Endothelial cell of umbilical vein (primary cell): ENCODE measurements around the gene LY9. TPM values are rescaled to one million over a fixed set of nuclear protein-coding genes. Genes with fewer than 3 reads are reported as not detected.

Source experiments
- BruUV-seq: library from RNA; stranded (reverse); fragments of 400-500 nt; replicated peaks from 2 replicates; lab custom pipeline; 2021; lab: Mats Ljungman, UMichigan
- CTCF ChIA-PET: fragments of 300-600, 350-600 bp; sonication (Branson Sonifier 250); formaldehyde crosslinking; loops from one replicate; lab custom pipeline; 2021; ENCODE audit warnings: antibody characterized with exemption, inconsistent platforms; lab: Charles Lee
- POLR2A ChIA-PET: fragments of 300-600, 350-600 bp; sonication (Branson Sonifier 250); formaldehyde crosslinking; loops from one replicate; lab custom pipeline; 2021; ENCODE audit warnings: antibody characterized with exemption, inconsistent platforms; lab: Charles Lee
- DNase-seq: peaks from one replicate; pipeline ENCODE4 v3.0.0-alpha.2; 2011; ENCODE audit warnings: low read depth, low spot score
- FAIRE-seq: peaks from 2 replicates; lab custom pipeline; 2011; peaks lifted over from hg19 to GRCh38; lab: Jason Lieb, UNC
- H2AFZ ChIP-seq: 2 replicates; pipeline ENCODE4 v1.6.0; 2012; ENCODE audit warnings: low read depth, low read length, control low read depth, inconsistent platforms
- H3K27ac ChIP-seq: 2 replicates; pipeline ENCODE4 v1.5.1; 2011; ENCODE audit warnings: low read depth, mild to moderate bottlenecking, control low read depth, low read length, moderate library complexity; ENCODE audit not compliant: insufficient read depth
- H3K27me3 ChIP-seq, 2 experiments: 2 replicates each; pipeline versions ENCODE4 v1.6.0 to v1.6.1; 2011; ENCODE audit warnings: low read length in 2 of 2, mixed read lengths in 1 of 2; ENCODE audit not compliant: control insufficient read depth in 2 of 2, insufficient read depth in 2 of 2
- H3K36me3 ChIP-seq, 2 experiments: 2 replicates in 1 of 2; 3 replicates in 1 of 2; pipeline ENCODE4 v1.5.1; 2011; ENCODE audit warnings: low read length in 2 of 2, mild to moderate bottlenecking in 1 of 2, moderate library complexity in 1 of 2; ENCODE audit not compliant: control insufficient read depth in 2 of 2, insufficient read depth in 2 of 2; ENCODE audit errors: extremely low read depth in 1 of 2
- H3K4me1 ChIP-seq: 3 replicates; pipeline ENCODE4 v1.5.1; 2011; ENCODE audit warnings: mild to moderate bottlenecking, low read length; ENCODE audit not compliant: control insufficient read depth, insufficient read depth; ENCODE audit errors: extremely low read depth
- H3K4me2 ChIP-seq: 2 replicates; pipeline ENCODE4 v1.6.1; 2011; ENCODE audit warnings: low read length, control low read depth, mixed read lengths; ENCODE audit not compliant: insufficient read depth
- H3K4me3 ChIP-seq, 3 experiments: fragments of 200-600 bp in 1 of 3; sonication (generic), shearing (Covaris generic) in 1 of 3; replicated peaks in 1 of 3; 2 replicates each; pipeline ENCODE4 v1.5.1; 2011 to 2016; ENCODE audit warnings: control low read depth in 3 of 3, low read length in 3 of 3, mild to moderate bottlenecking in 2 of 3, inconsistent platforms in 1 of 3, low read depth in 1 of 3, moderate library complexity in 1 of 3; ENCODE audit not compliant: insufficient read depth in 1 of 3
- H3K79me2 ChIP-seq: 2 replicates; pipeline ENCODE4 v1.6.0; 2012; ENCODE audit warnings: low read length, inconsistent platforms; ENCODE audit not compliant: control insufficient read depth, insufficient read depth
- H3K9ac ChIP-seq: replicated peaks from 2 replicates; pipeline ENCODE3; 2011; ENCODE audit warnings: low read length, control low read depth; ENCODE audit not compliant: insufficient read depth; ENCODE audit errors: extremely low read depth
- H3K9me1 ChIP-seq: replicated peaks from 3 replicates; pipeline ENCODE4 v1.6.0; 2011; ENCODE audit warnings: mild to moderate bottlenecking, low read length; ENCODE audit not compliant: control insufficient read depth, insufficient read depth; ENCODE audit errors: extremely low read depth
- H3K9me3 ChIP-seq: replicated peaks from 2 replicates; pipeline ENCODE4 v1.5.1; 2012; ENCODE audit warnings: low read length, inconsistent platforms; ENCODE audit not compliant: control insufficient read depth, insufficient read depth
- H4K20me1 ChIP-seq: replicated peaks from 2 replicates; pipeline ENCODE3; 2011; ENCODE audit warnings: mild to moderate bottlenecking, low read length; ENCODE audit not compliant: control insufficient read depth, insufficient read depth; ENCODE audit errors: extremely low read depth
- CTCF ChIP-seq, 2 donors: IDR thresholded peaks; 1 replicate in 1 of 2; 2 replicates in 1 of 2; pipeline ENCODE4 v1.5.1; 2011; ENCODE audit warnings: low read length in 2 of 2, mild to moderate bottlenecking in 2 of 2, moderate library complexity in 2 of 2, control low read depth in 1 of 2, inconsistent platforms in 1 of 2, low read depth in 1 of 2; ENCODE audit not compliant: insufficient read depth in 1 of 2; ENCODE audit errors: extremely low read depth in 1 of 2
- EZH2 ChIP-seq: IDR thresholded peaks from 2 replicates; pipeline ENCODE4 v1.6.1; 2012; ENCODE audit warnings: borderline replicate concordance, low read depth, mild to moderate bottlenecking, moderate library complexity, low read length, inconsistent platforms; ENCODE audit not compliant: severe bottlenecking
- FOS ChIP-seq: IDR thresholded peaks from 2 replicates; pipeline ENCODE4 v1.6.1; 2011; ENCODE audit warnings: mild to moderate bottlenecking, low read length, moderate library complexity, borderline replicate concordance; ENCODE audit not compliant: insufficient read depth
- GATA2 ChIP-seq: IDR thresholded peaks from 2 replicates; pipeline ENCODE4 v1.7.0; 2011; ENCODE audit warnings: low read depth, mild to moderate bottlenecking, moderate library complexity, mixed read lengths, low read length; ENCODE audit not compliant: insufficient read length, insufficient read depth
- JUN ChIP-seq: IDR thresholded peaks from 2 replicates; pipeline ENCODE4 v1.6.1; 2011; ENCODE audit warnings: borderline replicate concordance, low read depth; ENCODE audit not compliant: insufficient read length, insufficient read depth
- MAX ChIP-seq: IDR thresholded peaks from 2 replicates; pipeline ENCODE4 v1.6.1; 2011; ENCODE audit not compliant: insufficient read depth, insufficient read length
- MYC ChIP-seq: IDR thresholded peaks from one replicate; pipeline ENCODE4 v1.6.1; 2011; ENCODE audit warnings: mild to moderate bottlenecking, low read depth, low read length
- POLR2A ChIP-seq: IDR thresholded peaks from 2 replicates; pipeline ENCODE4 v1.6.1; 2012; ENCODE audit warnings: low read depth, mild to moderate bottlenecking, control low read depth, low read length
- POLR2AphosphoS5 ChIP-seq: IDR thresholded peaks from 2 replicates; pipeline ENCODE4 v1.6.1; 2012; ENCODE audit warnings: low read depth, mild to moderate bottlenecking, control low read depth, low read length, moderate library complexity; ENCODE audit not compliant: insufficient read depth
- dilution Hi-C: fragments of 300-500 bp; cut with MboI; formaldehyde crosslinking; loops from one replicate; pipeline ENCODE4 v1.15.0; 2019; ENCODE audit warnings: low sequenced_read_pairs; ENCODE audit not compliant: extremely low pct_ligation_motif_present
- intact Hi-C: fragments of 100-400 bp; cut with micrococcal nuclease; formaldehyde crosslinking; loops from one replicate; pipeline ENCODE4 v1.10.0; 2022
- polyA plus RNA-seq, 4 experiments: library from polyadenylated mRNA; depleted of rRNA in 3 of 4; stranded (reverse) in 3 of 4; unstranded in 1 of 4; fragments of >200 nt; gene quantifications; 2 replicates each; pipeline versions ENCODE4 v1.2.1 to v1.2.3, GENCODE V29; 2011 to 2012; ENCODE audit warnings: missing spikeins in 1 of 4
- total RNA-seq: library from RNA; stranded (reverse); gene quantifications from 2 replicates; pipeline ENCODE4 v1.2.3, GENCODE V29; 2021

LY9 gene
- total and polyA plus RNA-seq, 2 donors (not counting 3 experiments of a cell fraction or from before 2014, with no cell fraction given), result not detected

GRCh38 chr1:160853014-160853413, 57.0 kb downstream of the LY9 start:
- CTCF ChIA-PET, result interaction anchor here (0.7 to 0.9 kb wide), 3 partner anchors 18 to 58 kb away, joined by 3 to 4 read pairs (median 3); no protein-coding TSS in a partner anchor
- H3K4me2 ChIP-seq, result no peak overlapping the region
- no peak overlapping the region for H3K27ac ChIP-seq
- H3K27me3 ChIP-seq, result no peaks in the 10 kb centered on the region
- dilution Hi-C loops, result no loop called here
- intact Hi-C loops, result no loop called here
- POLR2A ChIA-PET, result no interaction called here
- H3K9ac ChIP-seq, result no peak overlapping the region
- DNase-seq (no peak), FAIRE-seq (no peak)
- TF ChIP-seq JUN, result no peak
- no peaks in the 10 kb centered on the region for H3K36me3 ChIP-seq
- no peaks in the 10 kb centered on the region for H3K9me1 ChIP-seq
- no peaks in the 10 kb centered on the region for H3K9me3 ChIP-seq
- no peak overlapping the region for H2AFZ ChIP-seq
- no peaks in the 10 kb centered on the region for H3K4me1 ChIP-seq
- H3K79me2 ChIP-seq, result no peaks in the 10 kb centered on the region
- no TSS peak for BruUV-seq
- H3K4me3 ChIP-seq, result no peak overlapping the region
- H4K20me1 ChIP-seq, result no peaks in the 10 kb centered on the region

DNA sequence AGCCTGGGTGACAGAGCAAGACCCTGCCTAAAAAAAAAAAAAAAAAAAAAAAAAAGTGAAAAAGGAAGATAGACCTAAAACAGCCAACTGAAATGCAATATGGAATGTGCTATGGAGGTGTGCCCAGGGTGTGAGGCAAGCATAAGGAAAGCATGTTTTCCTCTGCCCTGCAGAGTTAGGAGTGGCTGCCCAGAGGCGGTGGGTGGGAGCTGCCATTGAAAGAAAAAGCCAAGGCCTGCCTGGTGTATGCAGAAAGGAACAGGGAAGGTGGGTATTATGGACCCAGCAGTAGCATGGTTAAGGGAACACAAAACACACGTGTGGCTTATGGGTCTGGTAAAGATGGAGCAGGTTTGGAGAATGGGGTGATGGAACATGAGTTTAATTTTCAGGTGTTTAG, 57.8 kb downstream of the LY9 start:
- no TSS peak for BruUV-seq
- FAIRE-seq (no peak), DNase-seq (no peak)
- no peak for TF ChIP-seq JUN
- no peak for TF ChIP-seq GATA2
- TF ChIP-seq POLR2AphosphoS5, result no peak
- no peak for TF ChIP-seq EZH2
- TF ChIP-seq FOS, result no peak
- no peak for TF ChIP-seq MYC
- TF ChIP-seq CTCF (IDR thresholded peaks at IDR 0.05; ENCODE audit: extremely low read depth in 1 of 2, insufficient read depth in 1 of 2, low read depth in 1 of 2, low read length in 2 of 2), result no peak
- TF ChIP-seq POLR2A, result no peak
- TF ChIP-seq MAX, result no peak
- intact Hi-C loops, result no loop called here
- no peak overlapping the region for H3K4me3 ChIP-seq
- H3K9me1 ChIP-seq, result no peaks in the 10 kb centered on the region
- H2AFZ ChIP-seq, result no peak overlapping the region
- H3K36me3 ChIP-seq, result no peaks in the 10 kb centered on the region
- CTCF ChIA-PET, result interaction anchor here (0.7 to 0.9 kb wide), 3 partner anchors 19 to 59 kb away, joined by 3 to 4 read pairs (median 3); no protein-coding TSS in a partner anchor
- no peaks in the 10 kb centered on the region for H3K4me1 ChIP-seq
- no peaks in the 10 kb centered on the region for H3K9me3 ChIP-seq
- dilution Hi-C loops, result no loop called here
- no peak overlapping the region for H3K4me2 ChIP-seq
- POLR2A ChIA-PET, result no interaction called here
- no peaks in the 10 kb centered on the region for H4K20me1 ChIP-seq
- H3K9ac ChIP-seq, result no peak overlapping the region
- no peaks in the 10 kb centered on the region for H3K79me2 ChIP-seq
- H3K27me3 ChIP-seq, result no peaks in the 10 kb centered on the region
- no peak overlapping the region for H3K27ac ChIP-seq
